ENCODE measurements around the gene ELOVL5. TPM values are rescaled to one million over a fixed set of nuclear protein-coding genes. Genes with fewer than 3 reads are reported as not detected.

The ELOVL5 gene
- polyA plus RNA-seq, 1 donor from 2014 or later, result 31.2 TPM

- no peaks in the 10 kb centered on the region for H3K27me3 ChIP-seq (ENCODE audit: insufficient read depth, low read depth, low read length)
- H3K79me2 ChIP-seq (replicated peaks; ENCODE audit: insufficient read depth, low read length), result peaks cover 51% of the 10 kb centered on the region
- no peak overlapping the region for H3K27ac ChIP-seq (ENCODE audit: low read length)
- no peaks in the 10 kb centered on the region for H3K9me2 ChIP-seq (ENCODE audit: insufficient read depth, low read length)
- H3F3A ChIP-seq (ENCODE audit: insufficient read depth, low read length, poor library complexity, severe bottlenecking), result no peaks in the 10 kb centered on the region
- no peak overlapping the region for H3K9ac ChIP-seq (ENCODE audit: low read length)
- TF ChIP-seq REST (IDR thresholded peaks at IDR 0.05; ENCODE audit: borderline replicate concordance) (no peak), POLR2AphosphoS5 (IDR thresholded peaks at IDR 0.05) (no peak), RAD21 (conservative IDR thresholded peaks at IDR 0.05) (no peak), SMC3 (conservative IDR thresholded peaks at IDR 0.05; ENCODE audit: poor library complexity) (no peak), TAF1 (IDR thresholded peaks at IDR 0.05; ENCODE audit: low read depth) (no peak), MXI1 (conservative IDR thresholded peaks at IDR 0.05; ENCODE audit: poor library complexity, severe bottlenecking) (no peak), CTCF (IDR thresholded peaks at IDR 0.05; ENCODE audit: poor library complexity, severe bottlenecking) (no peak), EZH2 (IDR thresholded peaks at IDR 0.05; ENCODE audit: borderline replicate concordance, insufficient read depth, low read length, poor library complexity, severe bottlenecking) (no peak), EP300 (conservative IDR thresholded peaks at IDR 0.05; ENCODE audit: poor library complexity, severe bottlenecking) (no peak)
- no peak overlapping the region for H3K4me3 ChIP-seq (ENCODE audit: low read length)
- no peaks in the 10 kb centered on the region for H3K9me3 ChIP-seq (ENCODE audit: low read length)
- no peak overlapping the region for H2AFZ ChIP-seq (ENCODE audit: low read depth, low read length)
- H3K36me3 ChIP-seq (ENCODE audit: insufficient read depth, low read length), result no peaks in the 10 kb centered on the region
- H3K4me2 ChIP-seq (ENCODE audit: low read length), result no peak overlapping the region
- no peaks in the 10 kb centered on the region for H4K20me1 ChIP-seq (ENCODE audit: insufficient read depth)
These were observed 39.5 kb downstream of the ELOVL5 start for GRCh38 chr6:53309059-53309900.

- Histone ChIP-seq H3K36me3 (ENCODE audit: insufficient read depth, low read length) (no peaks in the 10 kb centered on the region), H3K9me3 (ENCODE audit: low read length) (no peaks in the 10 kb centered on the region), H3K79me2 (replicated peaks; ENCODE audit: insufficient read depth, low read length) (peaks cover 38% of the 10 kb centered on the region), H3K27me3 (ENCODE audit: insufficient read depth, low read depth, low read length) (no peaks in the 10 kb centered on the region), H3K9me2 (ENCODE audit: insufficient read depth, low read length) (no peaks in the 10 kb centered on the region), H2AFZ (ENCODE audit: low read depth, low read length) (no peak overlapping the region), H3K4me3 (ENCODE audit: low read length) (no peak overlapping the region), H3K27ac (ENCODE audit: low read length) (no peak overlapping the region), H3F3A (ENCODE audit: insufficient read depth, low read length, poor library complexity, severe bottlenecking) (no peaks in the 10 kb centered on the region), H3K9ac (ENCODE audit: low read length) (no peak overlapping the region), H4K20me1 (ENCODE audit: insufficient read depth) (no peaks in the 10 kb centered on the region), H3K4me2 (ENCODE audit: low read length) (no peak overlapping the region)
- TF ChIP-seq EZH2 (IDR thresholded peaks at IDR 0.05; ENCODE audit: borderline replicate concordance, insufficient read depth, low read length, poor library complexity, severe bottlenecking) (no peak), POLR2AphosphoS5 (IDR thresholded peaks at IDR 0.05) (no peak), TAF1 (IDR thresholded peaks at IDR 0.05; ENCODE audit: low read depth) (no peak), CTCF (IDR thresholded peaks at IDR 0.05; ENCODE audit: poor library complexity, severe bottlenecking) (no peak), MXI1 (conservative IDR thresholded peaks at IDR 0.05; ENCODE audit: poor library complexity, severe bottlenecking) (no peak), REST (IDR thresholded peaks at IDR 0.05; ENCODE audit: borderline replicate concordance) (no peak), EP300 (conservative IDR thresholded peaks at IDR 0.05; ENCODE audit: poor library complexity, severe bottlenecking) (no peak), RAD21 (conservative IDR thresholded peaks at IDR 0.05) (no peak), SMC3 (conservative IDR thresholded peaks at IDR 0.05; ENCODE audit: poor library complexity) (no peak)
These were observed 41.9 kb downstream of the ELOVL5 start for GRCh38 chr6:53306819-53307347.

Data from neural cell (in vitro differentiated cells).